DLD1 (cell line): ENCODE results near the gene HKDC1.

ENCODE experiments used
- in situ Hi-C: cut with HindIII; loops from 2 replicates; pipeline ENCODE4 v1.10.0; 2017; ENCODE audit warnings: low sequenced_read_pairs

Gene HKDC1

GRCh38 chr10:69215405-69216171 lies 4.5 kb upstream of the HKDC1 start:
- in situ Hi-C loops, result no loop called here

DNA sequence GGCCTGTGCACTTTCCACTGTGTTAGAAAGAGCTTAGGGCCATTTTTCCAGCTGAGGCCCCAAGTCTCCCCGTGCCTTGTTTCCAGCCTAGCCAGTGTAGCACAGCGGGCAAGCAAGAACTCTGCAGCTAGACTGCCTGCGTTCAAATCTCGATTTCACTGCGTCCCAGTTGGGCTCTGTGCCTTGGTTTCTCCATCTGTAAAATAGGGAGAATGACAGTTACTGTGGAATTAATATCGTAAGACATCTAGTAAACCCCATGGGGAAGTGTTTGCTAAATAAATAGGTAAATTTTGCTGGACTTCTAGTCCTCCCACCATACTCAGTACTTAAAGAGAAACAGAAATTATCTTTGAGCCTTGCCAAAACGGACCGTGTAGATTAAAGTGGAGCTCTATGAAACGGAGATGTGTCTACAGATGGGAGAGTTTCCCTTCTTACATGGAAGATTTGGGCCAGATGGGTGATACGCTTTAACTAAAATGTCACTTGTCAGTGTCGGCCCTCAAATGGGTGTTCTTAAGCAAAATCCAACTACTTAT lies 3.5 kb upstream of the HKDC1 start:
- in situ Hi-C loops, result no loop called here

DNA sequence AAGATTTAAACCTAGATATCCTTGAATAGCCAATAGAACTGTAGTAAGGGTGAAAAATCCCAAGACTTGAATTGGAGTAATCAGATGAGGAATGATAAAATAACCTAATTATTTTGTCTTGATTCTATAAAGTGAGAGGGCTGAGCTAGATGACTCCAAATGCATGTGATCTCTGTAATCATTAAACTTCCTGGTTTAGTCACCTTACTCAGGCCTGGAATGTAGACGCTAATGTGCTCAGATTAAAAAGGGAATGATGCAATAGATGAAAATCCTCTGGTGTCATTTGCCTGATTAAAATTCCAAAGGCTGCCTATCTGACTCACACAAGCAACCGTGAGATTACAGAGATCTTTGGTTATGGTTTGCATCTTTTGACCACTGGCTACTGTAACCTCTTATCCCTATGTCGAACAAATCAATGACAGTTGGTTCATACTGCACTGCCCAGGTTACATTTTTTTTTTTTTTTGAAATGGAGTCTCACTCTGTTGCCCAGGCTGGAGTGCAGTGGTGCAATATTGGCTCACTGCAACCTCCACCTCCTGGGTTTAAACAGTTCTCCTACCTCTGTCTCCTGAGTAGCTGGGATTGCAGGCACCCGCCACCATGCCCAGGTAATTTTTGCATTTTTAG lies 2.9 kb upstream of the HKDC1 start:
- in situ Hi-C loops, result no loop called here

GRCh38 chr10:69218831-69219230 lies 1.3 kb upstream of the HKDC1 start:
- in situ Hi-C loops, result no loop called here

GRCh38 chr10:69220507-69220906 lies 375 bp downstream of the HKDC1 start:
- in situ Hi-C loops, result no loop called here

DNA sequence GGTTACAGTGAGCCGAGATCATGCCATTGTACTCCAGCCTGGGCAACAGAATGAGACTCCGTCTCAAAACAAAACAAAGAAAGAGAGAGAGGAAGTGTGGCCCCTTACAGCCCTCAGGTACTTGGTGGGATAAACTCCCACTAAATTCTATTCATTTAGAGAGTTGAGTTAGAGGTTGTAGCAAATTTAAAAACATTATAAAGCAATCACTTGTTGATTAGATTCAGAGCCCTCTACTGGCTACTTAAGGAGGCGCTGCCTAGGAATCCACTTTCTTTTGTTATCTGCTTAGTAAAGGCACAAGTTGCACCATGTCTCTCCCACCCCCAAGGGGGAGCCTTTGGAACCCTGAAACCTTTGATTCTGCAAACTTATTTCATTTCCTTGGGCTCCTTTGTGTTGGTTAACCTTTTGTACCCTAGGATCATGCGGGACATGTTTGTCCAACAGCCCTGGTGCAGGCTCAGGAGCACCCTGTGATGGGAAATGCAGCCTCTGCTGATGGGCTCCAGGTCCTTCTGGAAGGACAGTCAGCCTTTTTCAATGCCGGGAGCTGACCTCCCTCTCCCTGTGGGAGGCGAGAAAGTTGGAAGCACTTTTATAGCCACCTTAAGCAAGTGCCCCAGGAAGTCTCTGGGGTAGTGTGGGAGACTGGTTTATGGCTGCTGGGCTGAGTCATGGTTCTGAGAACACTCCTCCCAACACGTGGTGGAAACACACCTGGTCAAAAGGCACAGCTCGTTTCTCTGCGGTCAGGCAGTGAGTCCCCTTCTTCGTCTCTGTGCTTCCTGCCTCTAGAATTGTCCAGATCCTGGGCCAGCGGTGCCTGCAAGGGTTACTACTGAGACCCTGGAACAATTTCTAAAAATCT lies 2.3 kb downstream of the HKDC1 start:
- in situ Hi-C loops, result no loop called here

GRCh38 chr10:69223028-69223342 lies 2.9 kb downstream of the HKDC1 start:
- in situ Hi-C loops, result no loop called here

GRCh38 chr10:69224862-69225657 lies 4.9 kb downstream of the HKDC1 start:
- in situ Hi-C loops, result no loop called here

DNA sequence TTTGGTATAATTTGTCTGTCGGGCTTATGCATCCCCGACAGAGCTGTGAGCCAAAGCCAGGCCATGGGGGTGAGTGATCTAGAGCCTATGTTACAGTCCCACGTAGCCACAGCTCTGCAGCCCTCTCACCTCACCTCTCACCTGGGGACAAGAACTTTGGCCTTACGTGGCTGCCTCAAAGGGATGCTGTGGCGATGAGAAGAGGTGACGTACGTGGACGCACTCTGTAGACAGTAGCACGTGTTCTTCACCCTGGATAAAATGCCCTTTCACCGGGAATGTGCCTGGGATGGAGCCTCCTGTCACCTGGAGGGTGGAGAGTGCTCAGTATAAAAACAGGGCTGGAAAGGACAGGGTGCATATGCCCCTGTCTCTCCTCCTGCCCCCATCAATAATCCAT lies 5.5 kb downstream of the HKDC1 start:
- in situ Hi-C loops, result no loop called here

DNA sequence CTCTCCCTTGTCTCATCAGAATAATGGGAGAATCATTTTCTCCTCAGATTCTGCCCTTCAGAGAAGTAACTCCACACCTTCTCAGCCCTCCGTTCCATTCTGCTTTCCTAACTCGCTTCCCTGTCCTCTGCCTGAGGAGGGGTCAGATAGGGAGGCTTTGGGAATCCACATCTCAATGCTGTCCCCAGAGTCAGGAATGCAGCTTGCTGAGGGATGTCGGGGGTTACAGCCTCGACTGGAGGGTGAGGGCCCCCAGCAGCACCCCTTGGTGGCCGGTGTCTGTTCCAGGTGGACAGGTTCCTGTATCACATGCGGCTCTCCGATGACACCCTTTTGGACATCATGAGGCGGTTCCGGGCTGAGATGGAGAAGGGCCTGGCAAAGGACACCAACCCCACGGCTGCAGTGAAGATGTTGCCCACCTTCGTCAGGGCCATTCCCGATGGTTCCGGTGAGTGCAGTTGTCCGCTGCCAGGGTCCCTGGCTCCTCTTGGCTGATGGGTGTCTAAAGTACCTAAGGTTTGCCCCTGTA lies 6.9 kb downstream of the HKDC1 start:
- in situ Hi-C loops, result no loop called here

DNA sequence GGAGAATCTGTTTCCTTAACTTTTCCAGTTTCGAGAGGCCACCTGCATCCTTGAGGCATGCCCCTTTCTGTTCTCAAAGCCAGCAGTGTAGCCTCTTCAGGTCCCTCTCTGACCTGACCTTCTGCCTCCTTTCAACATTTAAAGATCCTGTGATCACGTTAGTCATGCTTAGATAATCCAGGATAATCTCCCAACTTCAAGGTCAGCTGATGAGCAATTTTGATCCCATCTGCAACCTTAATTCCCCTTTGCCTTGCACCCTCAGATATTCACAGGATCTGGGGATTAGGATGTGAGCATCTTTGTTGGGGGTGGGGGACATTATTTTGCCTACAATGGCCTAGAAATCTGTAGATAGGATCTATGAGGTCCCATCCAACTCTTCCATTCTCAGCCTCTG lies 8.0 kb downstream of the HKDC1 start:
- in situ Hi-C loops, result no loop called here

GRCh38 chr10:69229616-69229916 lies 9.4 kb downstream of the HKDC1 start:
- in situ Hi-C loops, result no loop called here

- in situ Hi-C loops, result no loop called here
These were observed 10.0 kb downstream of the HKDC1 start for GRCh38 chr10:69230128-69230527.

GRCh38 chr10:69232252-69232651 lies 12.1 kb downstream of the HKDC1 start:
- in situ Hi-C loops, result no loop called here

- in situ Hi-C loops, result no loop called here
These were observed 12.8 kb downstream of the HKDC1 start for GRCh38 chr10:69232736-69233480.

- in situ Hi-C loops, result no loop called here
These were observed 14.3 kb downstream of the HKDC1 start for GRCh38 chr10:69234447-69234846.

DNA sequence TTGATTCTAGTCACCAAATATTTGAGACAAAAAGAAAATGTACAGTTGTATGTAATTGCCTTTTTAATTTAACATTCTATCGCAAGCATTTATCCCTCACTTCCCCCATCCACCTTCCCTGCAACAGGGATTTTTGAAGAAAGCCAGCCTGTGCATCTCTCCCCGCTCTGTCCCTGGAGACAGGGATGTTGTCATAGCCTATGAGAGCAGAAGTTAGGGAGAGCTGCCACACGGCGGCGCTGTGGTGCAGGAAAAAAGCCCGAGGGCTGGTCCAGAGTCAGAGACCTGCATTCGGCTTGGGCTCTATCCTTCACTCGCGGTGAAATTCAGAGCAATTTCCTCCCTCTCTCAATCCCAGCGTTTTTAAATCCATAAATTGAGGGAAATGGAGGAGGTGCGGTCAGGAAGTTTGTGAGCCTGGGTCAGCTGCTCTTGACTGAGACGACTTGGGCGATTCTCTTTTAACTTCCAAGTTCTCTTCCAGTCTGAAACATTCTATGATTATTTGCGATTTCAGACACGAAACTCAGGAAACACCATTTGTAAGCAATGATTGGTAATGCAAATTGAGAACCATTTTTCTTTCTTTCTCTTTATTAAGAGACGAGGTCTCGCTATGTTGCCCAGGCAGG lies 17.5 kb downstream of the HKDC1 start:
- in situ Hi-C loops, result no loop called here

GRCh38 chr10:69239136-69239535 lies 19.0 kb downstream of the HKDC1 start:
- in situ Hi-C loops, result no loop called here

GRCh38 chr10:69239816-69240434 lies 19.8 kb downstream of the HKDC1 start:
- in situ Hi-C loops, result loop anchor here (10.0 kb wide), 2 partner anchors 105 to 185 kb away; no protein-coding TSS in a partner anchor
